Heart right ventricle (tissue), 16 donors: ENCODE measurements around the gene IGSF3. TPM values are rescaled to one million over a fixed set of nuclear protein-coding genes. Genes with fewer than 3 reads are reported as not detected.

Source experiments
- ATAC-seq, 8 donors: fragments of 200-7000 bp; cut with Tn5 transposase; one replicate each; pipeline ENCODE4 v1.9.1; 2020; ENCODE audit warnings: mild to moderate bottlenecking in 8 of 8, moderate library complexity in 8 of 8, moderate number of reproducible peaks in 1 of 8
- DNase-seq, 2 donors: peaks; one replicate each; pipeline ENCODE4 v3.0.0-alpha.2; 2020
- H3K27ac ChIP-seq, 10 donors: fragments of 200-600 bp; sonication (generic) in 2 of 10; one replicate each; pipeline versions ENCODE4 v1.5.0 to v1.8.0; 2020 to 2022; ENCODE audit warnings: mild to moderate bottlenecking in 3 of 10
- H3K27me3 ChIP-seq, 7 donors: fragments of 200-600 bp; one replicate each; pipeline ENCODE4 v1.8.0; 2021 to 2022; ENCODE audit warnings: mild to moderate bottlenecking in 2 of 7
- H3K36me3 ChIP-seq, 9 donors: fragments of 200-600 bp; sonication (generic) in 1 of 9; one replicate each; pipeline versions ENCODE4 v1.5.0 to v1.8.0; 2020 to 2022; ENCODE audit warnings: mild to moderate bottlenecking in 2 of 9
- H3K4me1 ChIP-seq, 9 donors: fragments of 200-600 bp; sonication (generic) in 1 of 9; one replicate each; pipeline versions ENCODE4 v1.5.0 to v1.8.0; 2020 to 2022; ENCODE audit warnings: mild to moderate bottlenecking in 4 of 9
- H3K4me3 ChIP-seq, 10 donors: fragments of 200-600 bp; sonication (generic) in 2 of 10; one replicate each; pipeline versions ENCODE4 v1.5.0 to v1.8.0; 2020 to 2022; ENCODE audit warnings: mild to moderate bottlenecking in 7 of 10, moderate library complexity in 2 of 10
- H3K9me3 ChIP-seq, 11 donors: fragments of 200-600 bp in 10 of 11; sonication (generic) in 2 of 11; one replicate each; pipeline versions ENCODE4 v1.5.0 to v1.8.0; 2013 to 2022; ENCODE audit warnings: mild to moderate bottlenecking in 2 of 11, control low read depth in 1 of 11, moderate library complexity in 1 of 11
- WGBS, 2 donors: extraction: QIAGEN DNeasy Blood & Tissue Kit; methylation state at CpG; one replicate each; pipeline ENCODE4 v1.1.7; 2013; ENCODE audit warnings: inconsistent platforms in 1 of 2; 5-methylcytosine and 5-hydroxymethylcytosine counted together
- intact Hi-C, 10 donors: fragments of 100-400 bp; cut with DNase I; formaldehyde crosslinking; loops; one replicate each; pipeline versions ENCODE4 v1.11.1 to v1.14.2; 2022
- polyA plus RNA-seq, 2 donors: library from polyadenylated mRNA; stranded (reverse); fragments of 200-250 nt; gene quantifications; one replicate each; pipeline ENCODE4 v1.2.3, GENCODE V29; 2013
- total RNA-seq, 10 donors: library from RNA; stranded (reverse); fragmentation: NEBNext Ultra II Directional in 3 of 10; extraction: Animal tissue kit (Norgen Biotek cat#: 25700) in 3 of 10; gene quantifications; one replicate each; pipeline versions ENCODE4 v1.2.1 to v1.2.4, GENCODE V29; 2021 to 2023
- TF ChIP-seq, protein P1 (sequence below), 9 donors: fragments of 200-600 bp; sonication (generic) in 2 of 9; IDR thresholded peaks; one replicate each; pipeline versions ENCODE4 v1.5.0 to v1.8.0; 2021 to 2022; ENCODE audit warnings: antibody characterized with exemption in 9 of 9, mild to moderate bottlenecking in 5 of 9, moderate library complexity in 1 of 9
- donor health status: Arrhythmogenic right ventricular cardiomyopathy.
- donor health status: ischemic (EF 13 %, LVEDD 7.1; RV severe dilation, severe dysfunction).
- donor health status: healthy with polysubstance abuse.
- donor health status: DM: no; HTN: yes; CAD: no.
- donor health status: DM: no; HTN: no; CAD: no.
- donor health status: ischemic (EF 25% LVEDD 6.9; RV normal size, moderate dysfunction).
- donor health status: ischemic (EF 25% LVEDD 5.7; RV mildly dilated, moderate dysfunction).
- donor health status: healthy.
- donor health status: DM: yes; HTN: yes; CAD: no.
- donor health status: Ischemic cardiomyopathy.
- donor health status: ischemic (EF 35%, LVEDD 5.7; RV mildly dilated, moderate dysfunction).
- donor health status: nonischemic (EF 11% LVEDD 7.7; RV severe dilation, severe dysfunction).
- donor health status: DM: yes; HTN: yes; CAD: no.
- donor health status: PGD.
- donor health status: ischemic (EF 29% LVEDD 5.4; RV normal size, mild dysfunction).
- donor health status: nonischemic (EF 23%, LVEDD 6.1; RV moderate dilation, normal function).

Gene IGSF3
- total and polyA plus RNA-seq, 12 donors, result 4.0 to 21.2 (median 12.8) TPM

DNA sequence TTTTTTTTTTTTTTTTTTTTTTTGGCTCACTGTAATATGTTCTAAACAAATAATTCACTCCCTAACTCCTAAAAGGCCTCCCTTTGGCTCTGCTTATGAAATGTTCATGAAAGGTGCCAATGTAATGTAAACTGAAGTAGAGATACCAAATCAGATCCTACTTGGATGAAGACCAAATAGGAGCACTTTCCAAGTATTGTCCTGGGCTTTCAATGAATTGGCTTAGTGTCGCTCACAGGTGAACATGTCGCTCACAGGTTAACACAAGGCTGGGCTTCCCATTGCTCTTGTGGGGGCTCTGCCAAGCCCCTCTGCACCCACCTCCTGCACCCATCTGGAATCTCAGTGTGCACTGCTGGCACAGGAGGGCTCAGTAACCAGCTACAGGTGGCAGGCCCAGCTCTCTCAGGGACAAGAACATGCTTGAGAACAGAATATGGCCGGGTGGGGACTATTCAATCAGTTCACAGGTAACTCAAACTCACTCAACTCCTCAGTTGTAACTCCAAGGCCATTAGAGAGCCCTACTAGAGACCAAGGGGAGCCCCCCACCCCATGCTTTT, 86.1 kb downstream of the IGSF3 start:
- TF ChIP-seq, protein P1, sequence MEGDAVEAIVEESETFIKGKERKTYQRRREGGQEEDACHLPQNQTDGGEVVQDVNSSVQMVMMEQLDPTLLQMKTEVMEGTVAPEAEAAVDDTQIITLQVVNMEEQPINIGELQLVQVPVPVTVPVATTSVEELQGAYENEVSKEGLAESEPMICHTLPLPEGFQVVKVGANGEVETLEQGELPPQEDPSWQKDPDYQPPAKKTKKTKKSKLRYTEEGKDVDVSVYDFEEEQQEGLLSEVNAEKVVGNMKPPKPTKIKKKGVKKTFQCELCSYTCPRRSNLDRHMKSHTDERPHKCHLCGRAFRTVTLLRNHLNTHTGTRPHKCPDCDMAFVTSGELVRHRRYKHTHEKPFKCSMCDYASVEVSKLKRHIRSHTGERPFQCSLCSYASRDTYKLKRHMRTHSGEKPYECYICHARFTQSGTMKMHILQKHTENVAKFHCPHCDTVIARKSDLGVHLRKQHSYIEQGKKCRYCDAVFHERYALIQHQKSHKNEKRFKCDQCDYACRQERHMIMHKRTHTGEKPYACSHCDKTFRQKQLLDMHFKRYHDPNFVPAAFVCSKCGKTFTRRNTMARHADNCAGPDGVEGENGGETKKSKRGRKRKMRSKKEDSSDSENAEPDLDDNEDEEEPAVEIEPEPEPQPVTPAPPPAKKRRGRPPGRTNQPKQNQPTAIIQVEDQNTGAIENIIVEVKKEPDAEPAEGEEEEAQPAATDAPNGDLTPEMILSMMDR (IDR thresholded peaks at IDR 0.05), result no peak
- no peak for ATAC-seq

DNA sequence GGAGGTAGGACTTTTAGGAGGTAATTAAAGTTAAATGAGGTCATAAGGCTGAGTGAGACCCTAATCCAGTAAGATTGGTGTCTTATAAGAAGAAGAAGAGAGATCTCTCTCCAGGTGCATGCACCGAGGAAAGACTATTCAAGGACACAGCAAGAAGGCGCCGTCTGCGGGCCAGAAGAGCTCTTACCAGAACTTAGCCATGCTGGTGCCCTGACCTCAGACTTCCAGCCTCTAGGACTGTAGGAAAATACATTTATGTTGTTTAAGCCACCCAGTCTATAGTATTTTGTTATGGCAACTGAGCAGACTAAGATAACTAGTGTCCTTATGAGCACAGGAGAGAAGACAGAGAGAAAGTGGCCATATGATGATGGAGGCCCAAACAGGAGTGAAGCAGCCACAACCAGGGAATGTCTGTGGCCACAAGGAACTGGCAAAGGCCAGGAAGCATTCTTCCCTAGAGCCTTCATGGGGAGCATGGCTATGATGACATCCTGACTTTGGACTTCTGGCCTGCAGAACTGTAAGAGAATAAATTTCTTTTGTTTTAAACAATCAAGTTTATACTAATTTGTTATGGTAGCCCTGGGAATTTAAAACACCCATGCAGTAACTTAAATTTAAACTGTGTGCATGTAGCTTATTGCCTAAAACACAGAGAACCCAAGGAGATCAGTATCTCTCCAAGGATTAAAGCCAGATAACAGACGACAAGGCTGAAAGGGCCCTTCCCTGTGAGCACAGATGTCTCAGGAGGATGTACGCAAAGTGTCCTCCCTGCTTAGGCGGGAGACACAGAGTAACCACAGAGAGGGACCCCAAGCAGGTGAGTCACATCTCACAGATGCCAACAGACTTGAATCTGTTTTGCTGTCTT, 86.8 kb downstream of the IGSF3 start:
- intact Hi-C loops, result loop anchor here in 1 of 10 donors (5.0 kb wide), 1 partner anchor 92 kb away; no protein-coding TSS in a partner anchor
- no peak overlapping the region for H3K4me3 ChIP-seq
- DNase-seq (no peak), ATAC-seq (no peak)
- TF ChIP-seq, protein P1 (IDR thresholded peaks at IDR 0.05), result no peak
- 89 to 94% methylated on average over 7 of the region's 7 CpGs for WGBS, 2 donors
- H3K27me3 ChIP-seq, result no peaks in the 10 kb centered on the region
- H3K9me3 ChIP-seq, result no peaks in the 10 kb centered on the region
- peaks cover 0 to 31% (median 8%) of the 10 kb centered on the region in 9 donors for H3K4me1 ChIP-seq
- H3K27ac ChIP-seq, result peak overlapping the region in 1 of 10 donors; percentile 71
- peaks cover 0 to 35% (median 0%) of the 10 kb centered on the region in 9 donors for H3K36me3 ChIP-seq

More for the DNA sequence above, 86.1 kb downstream of the IGSF3 start:
- Histone ChIP-seq H3K4me1 (peaks cover 0 to 31% (median 8%) of the 10 kb centered on the region in 9 donors), H3K27me3 (no peaks in the 10 kb centered on the region), H3K36me3 (peaks cover 0 to 32% (median 0%) of the 10 kb centered on the region in 9 donors), H3K9me3 (no peaks in the 10 kb centered on the region), H3K4me3 (no peak overlapping the region), H3K27ac (no peak overlapping the region)
- 93 to 96% methylated on average over 3 of the region's 3 CpGs for WGBS, 2 donors
- no peak for DNase-seq
- intact Hi-C loops, result loop anchor here in 1 of 10 donors (5.0 kb wide), 1 partner anchor 91 kb away; no protein-coding TSS in a partner anchor

DNA sequence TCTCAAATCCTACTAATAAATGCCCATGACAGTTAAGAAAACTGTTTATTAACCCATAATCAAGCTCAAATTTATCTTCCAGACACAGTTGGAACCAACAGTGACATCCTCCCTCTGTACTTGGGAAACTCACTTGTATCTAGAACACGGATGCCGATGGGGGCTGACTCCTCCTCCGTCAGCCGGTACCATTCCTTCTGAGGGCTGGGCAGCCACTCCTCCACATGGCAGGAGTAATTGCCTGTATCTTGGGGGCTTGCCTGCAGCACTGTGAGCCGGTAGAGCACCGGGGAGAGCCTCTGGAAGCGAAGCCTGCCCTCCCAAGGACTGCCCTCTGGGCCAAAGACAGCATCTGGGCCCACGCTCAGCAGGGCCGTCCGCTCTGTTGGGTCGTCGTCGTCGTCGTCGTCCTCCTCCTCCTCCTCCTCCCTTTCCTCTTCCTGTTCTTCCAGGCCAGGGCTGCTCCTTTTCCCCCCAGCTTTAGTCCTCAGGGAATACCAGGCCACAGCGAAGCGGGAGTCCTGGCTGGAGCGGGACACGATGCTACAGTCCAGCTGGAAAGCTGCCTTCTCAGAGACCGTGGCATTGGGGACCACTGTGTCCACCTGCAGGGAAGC, 88.2 kb downstream of the IGSF3 start:
- ATAC-seq (peak; percentile 52 to 88 (median 76)), DNase-seq (peak; percentile 26 to 34)
- H3K4me1 ChIP-seq, result peaks cover 0 to 35% (median 16%) of the 10 kb centered on the region in 9 donors
- peak overlapping the region in 9 of 10 donors; percentile 13 to 82 (median 61) for H3K27ac ChIP-seq
- peaks cover 0 to 28% (median 0%) of the 10 kb centered on the region in 9 donors for H3K36me3 ChIP-seq
- H3K9me3 ChIP-seq, result no peaks in the 10 kb centered on the region
- no peaks in the 10 kb centered on the region for H3K27me3 ChIP-seq
- intact Hi-C loops, result loop anchor here in 8 of 10 donors (5.0 to 10.0 kb wide), 5 partner anchors 88 to 475 kb away; partner anchors contain the start of gene IGSF3 (in 1 of the 8)
- WGBS, 2 donors, result 36 to 52% methylated on average over 21 of the region's 21 CpGs
- peak overlapping the region in 8 of 10 donors; percentile 17 to 47 (median 34) for H3K4me3 ChIP-seq
- TF ChIP-seq, protein P1 (IDR thresholded peaks at IDR 0.05), result no peak

DNA sequence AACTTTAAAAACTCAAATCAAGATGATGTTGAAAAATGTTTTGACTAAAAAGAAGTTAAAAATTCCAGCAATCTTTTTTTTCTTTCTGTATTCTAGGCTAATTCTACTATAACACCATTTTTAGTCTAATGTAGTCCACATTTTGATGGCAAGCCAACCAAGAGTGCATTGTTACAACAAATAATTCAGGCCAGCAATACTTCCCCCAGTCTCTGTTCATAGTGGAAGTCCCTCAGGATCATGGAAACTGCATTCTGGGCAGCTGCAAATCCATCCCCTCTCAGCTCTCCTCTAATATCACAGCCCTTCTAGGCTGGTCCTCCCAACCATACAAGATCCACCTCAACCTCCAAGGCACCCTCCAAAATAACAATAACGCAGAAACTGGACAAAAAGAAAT, 89.0 kb downstream of the IGSF3 start:
- Histone ChIP-seq H3K27me3 (no peaks in the 10 kb centered on the region), H3K36me3 (peaks cover 0 to 22% (median 0%) of the 10 kb centered on the region in 9 donors), H3K9me3 (no peaks in the 10 kb centered on the region), H3K4me1 (peaks cover 0 to 42% (median 23%) of the 10 kb centered on the region in 9 donors), H3K27ac (peak overlapping the region in 4 of 10 donors; percentile 71 to 82 (median 72)), H3K4me3 (peak overlapping the region in 2 of 10 donors; percentile 42 to 47)
- intact Hi-C loops, result loop anchor here in 8 of 10 donors (5.0 to 10.0 kb wide), 5 partner anchors 89 to 476 kb away; partner anchors contain the start of gene IGSF3 (in 1 of the 8)
- TF ChIP-seq, protein P1 (IDR thresholded peaks at IDR 0.05), result no peak
- DNase-seq (no peak), ATAC-seq (no peak)
- WGBS, 2 donors, result 100% methylated on average over 1 of the region's 1 CpG
